Sigmoid colon (tissue), 4 donors: ENCODE data around the gene CACNA1D.

ENCODE experiments used
- EP300 ChIP-seq, 4 donors: sonication (generic); formaldehyde crosslinking; IDR thresholded peaks; one replicate each; pipeline ENCODE4 v1.6.1; 2017; ENCODE audit warnings: antibody characterized with exemption in 4 of 4
- POLR2AphosphoS5 ChIP-seq, 4 donors: sonication (generic); formaldehyde crosslinking; IDR thresholded peaks; one replicate each; pipeline ENCODE4 v1.6.1; 2017; ENCODE audit warnings: antibody characterized with exemption in 4 of 4
- TF ChIP-seq, protein P1 (sequence below), 4 experiments: fragments of 450-650 bp in 3 of 4; fragments of 200-600 bp in 1 of 4; IDR thresholded peaks; one replicate each; pipeline ENCODE4 v1.5.1; 2016 to 2019; ENCODE audit warnings: antibody characterized with exemption in 4 of 4, mild to moderate bottlenecking in 3 of 4, moderate library complexity in 2 of 4

DNA sequence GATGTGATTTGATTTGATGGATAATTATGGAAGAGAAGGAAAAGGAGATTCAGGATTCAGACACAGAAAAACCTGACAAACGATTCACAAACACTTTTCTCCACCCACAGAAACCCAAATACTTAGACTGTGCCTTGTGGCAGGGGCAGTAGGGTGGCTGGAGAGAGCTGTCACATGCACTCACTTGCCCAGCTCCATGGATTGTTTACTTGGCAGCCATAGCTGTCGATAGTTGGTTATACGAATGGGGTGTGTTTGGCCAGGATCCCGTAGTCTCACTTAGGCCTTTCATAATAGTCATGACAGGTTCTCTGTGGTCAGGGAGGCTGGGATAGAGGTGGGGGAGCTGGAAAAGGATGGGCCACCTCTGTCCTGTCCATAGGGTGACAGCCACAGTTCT is 76.9 kb downstream of the CACNA1D start:
- TF ChIP-seq, protein P1, sequence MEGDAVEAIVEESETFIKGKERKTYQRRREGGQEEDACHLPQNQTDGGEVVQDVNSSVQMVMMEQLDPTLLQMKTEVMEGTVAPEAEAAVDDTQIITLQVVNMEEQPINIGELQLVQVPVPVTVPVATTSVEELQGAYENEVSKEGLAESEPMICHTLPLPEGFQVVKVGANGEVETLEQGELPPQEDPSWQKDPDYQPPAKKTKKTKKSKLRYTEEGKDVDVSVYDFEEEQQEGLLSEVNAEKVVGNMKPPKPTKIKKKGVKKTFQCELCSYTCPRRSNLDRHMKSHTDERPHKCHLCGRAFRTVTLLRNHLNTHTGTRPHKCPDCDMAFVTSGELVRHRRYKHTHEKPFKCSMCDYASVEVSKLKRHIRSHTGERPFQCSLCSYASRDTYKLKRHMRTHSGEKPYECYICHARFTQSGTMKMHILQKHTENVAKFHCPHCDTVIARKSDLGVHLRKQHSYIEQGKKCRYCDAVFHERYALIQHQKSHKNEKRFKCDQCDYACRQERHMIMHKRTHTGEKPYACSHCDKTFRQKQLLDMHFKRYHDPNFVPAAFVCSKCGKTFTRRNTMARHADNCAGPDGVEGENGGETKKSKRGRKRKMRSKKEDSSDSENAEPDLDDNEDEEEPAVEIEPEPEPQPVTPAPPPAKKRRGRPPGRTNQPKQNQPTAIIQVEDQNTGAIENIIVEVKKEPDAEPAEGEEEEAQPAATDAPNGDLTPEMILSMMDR (IDR thresholded peaks at IDR 0.05), result no peak
- TF ChIP-seq POLR2AphosphoS5 (IDR thresholded peaks at IDR 0.05) (no peak), EP300 (IDR thresholded peaks at IDR 0.05) (no peak)
